Measurements from ENCODE around the gene ABHD2. TPM values are rescaled to one million over a fixed set of nuclear protein-coding genes. Genes with fewer than 3 reads are reported as not detected.
A peak's percentile ranks its signal among the peaks of the same experiment; 100 is the strongest.

ABHD2 gene
- total RNA-seq, 1 experiment from 2014 or later = 29.7 TPM

- Mint-ChIP-seq H3K4me3 (no peak overlapping the region), H3K27me3 (ENCODE audit: low read depth) (no peaks in the 10 kb centered on the region), H3K9me3 (no peaks in the 10 kb centered on the region), H3K4me1 (peaks cover 22% of the 10 kb centered on the region), H3K36me3 (no peaks in the 10 kb centered on the region), H3K27ac (peak overlapping the region; percentile 67; the same call in 1 of the 2 replicates)
- no peak for TF ChIP-seq NFE2L1 (CRISPR knock-in tag; IDR thresholded peaks at IDR 0.05)
- no peak for TF ChIP-seq RELA (CRISPR knock-in tag; IDR thresholded peaks at IDR 0.05; ENCODE audit: borderline replicate concordance)
- TF ChIP-seq CBFB (CRISPR knock-in tag; IDR thresholded peaks at IDR 0.05; ENCODE audit: low read depth) = no peak
- TF ChIP-seq ATF3 (CRISPR knock-in tag; conservative IDR thresholded peaks at IDR 0.05) = no peak
- TF ChIP-seq PRDM15 (CRISPR knock-in tag; IDR thresholded peaks at IDR 0.05) = no peak
- TF ChIP-seq ETV6 (CRISPR knock-in tag; IDR thresholded peaks at IDR 0.05) = no peak
- no peak for TF ChIP-seq E2F4 (CRISPR knock-in tag; IDR thresholded peaks at IDR 0.05; ENCODE audit: borderline replicate concordance, low read depth)
- TF ChIP-seq NR1H2 (CRISPR knock-in tag; IDR thresholded peaks at IDR 0.05) = no peak
- no peak for TF ChIP-seq FOXJ3 (CRISPR knock-in tag; IDR thresholded peaks at IDR 0.05; ENCODE audit: borderline replicate concordance)
- no peak for TF ChIP-seq ZNF423 (CRISPR knock-in tag; IDR thresholded peaks at IDR 0.05)
- no peak for TF ChIP-seq USF2 (CRISPR knock-in tag; IDR thresholded peaks at IDR 0.05)
- TF ChIP-seq TCF7 (CRISPR knock-in tag; IDR thresholded peaks at IDR 0.05; ENCODE audit: low read depth) = no peak
- TF ChIP-seq ARID4B (CRISPR knock-in tag; IDR thresholded peaks at IDR 0.05; ENCODE audit: borderline replicate concordance) = no peak
- TF ChIP-seq NR2C2 (CRISPR knock-in tag; IDR thresholded peaks at IDR 0.05) = no peak
- TF ChIP-seq CREB1 (CRISPR knock-in tag; IDR thresholded peaks at IDR 0.05) = no peak
- TF ChIP-seq FOXP1 (CRISPR knock-in tag; IDR thresholded peaks at IDR 0.05; ENCODE audit: borderline replicate concordance) = no peak
- no peak for TF ChIP-seq ZNF121 (CRISPR knock-in tag; IDR thresholded peaks at IDR 0.05)
- ATAC-seq (peak; percentile 52; the same call in 1 of the 2 replicates), DNase-seq (ENCODE audit: low spot score) (no peak)
- POLR2A ChIA-PET = no interaction called here
- CTCF ChIA-PET = interaction anchor here (0.7 to 4.7 kb wide), 4 partner anchors 12 to 78 kb away, joined by 3 to 24 read pairs (median 5); partner anchors contain the start of gene ABHD2
Observed at GRCh38 chr15:89165677-89166076, 77.4 kb downstream of the ABHD2 start.
